OCI-LY7 (cell line): Measurements from ENCODE around the gene LMOD1.

ENCODE experiments used
- EZH2phosphoT487 ChIP-seq: fragments of 200-600 bp; sonication (generic); IDR thresholded peaks from 2 replicates; pipeline ENCODE4 v1.6.1; 2018; ENCODE audit warnings: low read depth, borderline replicate concordance, mild to moderate bottlenecking, mixed run types, antibody characterized with exemption, low read length, moderate library complexity, mixed read lengths
- TF ChIP-seq, protein P1 (sequence below): fragments of 200-600 bp; sonication (generic); conservative IDR thresholded peaks from 2 replicates; pipeline ENCODE4 v1.5.1; 2014; ENCODE audit warnings: mild to moderate bottlenecking, antibody characterized with exemption, low read length, moderate library complexity, mixed read lengths

DNA sequence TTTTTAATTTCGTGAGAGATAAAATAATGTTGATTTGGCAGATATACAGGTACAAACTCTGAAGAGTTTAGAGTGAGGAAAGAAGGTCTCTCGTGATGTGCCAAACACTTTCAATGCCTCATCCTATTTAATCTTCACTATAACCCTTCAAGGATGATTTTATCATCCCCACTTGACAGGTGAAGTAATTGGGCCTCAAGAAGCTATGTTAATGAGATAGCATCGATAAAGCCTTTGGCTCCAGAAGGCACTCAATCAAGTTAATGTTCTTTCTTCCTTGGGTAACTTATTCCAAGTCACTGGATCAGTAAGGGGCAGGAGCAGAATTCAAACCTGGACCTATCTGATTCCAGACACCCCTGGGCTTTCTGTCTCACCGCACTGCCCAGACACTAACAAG is 7.2 kb downstream of the LMOD1 start:
- no peak for TF ChIP-seq EZH2phosphoT487
- TF ChIP-seq, protein P1, sequence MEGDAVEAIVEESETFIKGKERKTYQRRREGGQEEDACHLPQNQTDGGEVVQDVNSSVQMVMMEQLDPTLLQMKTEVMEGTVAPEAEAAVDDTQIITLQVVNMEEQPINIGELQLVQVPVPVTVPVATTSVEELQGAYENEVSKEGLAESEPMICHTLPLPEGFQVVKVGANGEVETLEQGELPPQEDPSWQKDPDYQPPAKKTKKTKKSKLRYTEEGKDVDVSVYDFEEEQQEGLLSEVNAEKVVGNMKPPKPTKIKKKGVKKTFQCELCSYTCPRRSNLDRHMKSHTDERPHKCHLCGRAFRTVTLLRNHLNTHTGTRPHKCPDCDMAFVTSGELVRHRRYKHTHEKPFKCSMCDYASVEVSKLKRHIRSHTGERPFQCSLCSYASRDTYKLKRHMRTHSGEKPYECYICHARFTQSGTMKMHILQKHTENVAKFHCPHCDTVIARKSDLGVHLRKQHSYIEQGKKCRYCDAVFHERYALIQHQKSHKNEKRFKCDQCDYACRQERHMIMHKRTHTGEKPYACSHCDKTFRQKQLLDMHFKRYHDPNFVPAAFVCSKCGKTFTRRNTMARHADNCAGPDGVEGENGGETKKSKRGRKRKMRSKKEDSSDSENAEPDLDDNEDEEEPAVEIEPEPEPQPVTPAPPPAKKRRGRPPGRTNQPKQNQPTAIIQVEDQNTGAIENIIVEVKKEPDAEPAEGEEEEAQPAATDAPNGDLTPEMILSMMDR = no peak
